ENCODE data around the gene UGT2B10. TPM values are rescaled to one million over a fixed set of nuclear protein-coding genes. Genes with fewer than 3 reads are reported as not detected.

UGT2B10 gene
- total and polyA plus RNA-seq, 2 of the 8 experiments (the other 6 are each of a cell fraction or from before 2014, with no cell fraction given): not detected

DNA sequence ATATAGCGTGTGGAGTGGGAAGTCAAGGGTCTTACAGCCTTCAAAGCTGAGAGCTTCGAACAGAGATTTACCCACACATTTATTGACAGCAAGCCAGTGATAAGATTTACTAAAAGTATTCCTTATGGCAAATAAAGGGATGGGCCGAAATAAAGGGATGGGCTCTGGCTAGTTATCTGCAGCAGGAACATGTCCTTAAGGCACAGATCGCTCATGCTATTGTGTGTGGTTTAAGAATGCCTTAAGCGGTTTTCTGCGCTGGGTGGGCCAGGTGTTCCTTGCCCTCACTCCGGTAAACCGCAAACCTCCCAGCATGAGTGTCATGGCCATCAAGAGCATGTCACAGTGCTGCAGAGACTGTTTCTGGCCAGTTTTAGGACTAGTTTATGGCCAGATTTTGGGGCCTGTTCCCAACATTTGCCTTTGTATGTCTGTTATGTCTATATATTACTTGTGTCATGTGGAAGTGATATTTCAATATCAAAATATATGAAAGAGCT is 53.5 kb downstream of the UGT2B10 start:
- Histone ChIP-seq H4K8ac (ENCODE audit: extremely low read depth, insufficient read depth, low read length) (no peak overlapping the region; the same call in 1 of the 2 replicates), H3K18ac (ENCODE audit: extremely low read depth, low read length) (no peak overlapping the region), H2BK20ac (ENCODE audit: low read length) (no peak overlapping the region), H3K4ac (replicated peaks; ENCODE audit: insufficient read length, low read depth, low read length) (no peak overlapping the region), H3K4me2 (ENCODE audit: insufficient read depth in 1 of 2, low read depth in 2 of 2, low read length in 2 of 2) (no peak overlapping the region), H3K14ac (ENCODE audit: insufficient read length) (no peak overlapping the region), H3K27me3 (replicated peaks in 1 of 4; ENCODE audit: control insufficient read depth in 3 of 4, extremely low read depth in 1 of 4, insufficient read depth in 3 of 4, low read length in 3 of 4) (no peaks in the 10 kb centered on the region), H3K56ac (replicated peaks; ENCODE audit: insufficient read length, low read depth, low read length) (no peak overlapping the region), H3K79me2 (ENCODE audit: control insufficient read depth in 1 of 2, insufficient read depth in 2 of 2, low read length in 2 of 2) (no peaks in the 10 kb centered on the region), H2BK15ac (ENCODE audit: low read length) (no peak overlapping the region), H3K27ac (ENCODE audit: low read depth, low read length) (no peak overlapping the region), H3K79me1 (ENCODE audit: low read depth, low read length) (no peaks in the 10 kb centered on the region), H4K91ac (replicated peaks; ENCODE audit: insufficient read length, low read length) (no peak overlapping the region), H4K20me1 (replicated peaks in 1 of 2; ENCODE audit: control insufficient read depth in 1 of 2, insufficient read depth in 2 of 2, low read length in 2 of 2) (no peaks in the 10 kb centered on the region), H3K23ac (ENCODE audit: insufficient read length) (no peak overlapping the region), H2AFZ (ENCODE audit: low read length) (no peak overlapping the region), H2AK5ac (ENCODE audit: low read depth, low read length) (no peak overlapping the region), H3K36me3 (ENCODE audit: control insufficient read depth in 2 of 4, insufficient read depth in 4 of 4, low read length in 3 of 4) (no peaks in the 10 kb centered on the region), H2BK120ac (replicated peaks; ENCODE audit: low read depth, low read length) (no peak overlapping the region), H2BK12ac (ENCODE audit: low read depth, low read length) (no peak overlapping the region), H4K5ac (ENCODE audit: insufficient read length, low read depth, low read length) (no peak overlapping the region), H3K4me3 (ENCODE audit: extremely low read depth in 1 of 4, insufficient read depth in 2 of 4, low read depth in 3 of 4, low read length in 4 of 4) (no peak overlapping the region), H3K9me3 (ENCODE audit: insufficient read depth in 2 of 2, low read depth in 1 of 2, low read length in 1 of 2) (no peaks in the 10 kb centered on the region; a peak in 1 of 4 replicates), H3K4me1 (replicated peaks in 1 of 4; ENCODE audit: control insufficient read depth in 3 of 4, insufficient read depth in 4 of 4, low read length in 3 of 4) (no peaks in the 10 kb centered on the region), H3K9ac (replicated peaks in 1 of 4; ENCODE audit: extremely low read depth in 1 of 4, low read depth in 3 of 4, low read length in 3 of 4) (no peak overlapping the region), H2BK5ac (ENCODE audit: low read depth, low read length) (no peak overlapping the region), H3K23me2 (ENCODE audit: low read depth, low read length) (no peaks in the 10 kb centered on the region; the same call in 1 of the 2 replicates)
- no peak for DNase-seq (ENCODE audit: low read depth in 1 of 2, low spot score in 2 of 2)
- CTCF ChIA-PET (ENCODE audit: partially characterized antibody): no interaction called here
- POLR2A ChIA-PET (ENCODE audit: partially characterized antibody): no interaction called here
- no peak for FAIRE-seq
- 95% methylated on average over 8 of the region's 8 CpGs; no CpG with 5 or more reads in 1 of the 2 experiments for WGBS, 2 experiments (ENCODE audit: extremely low coverage in 1 of 2, insufficient coverage in 1 of 2, insufficient read length in 1 of 2, insufficient replicate concordance in 2 of 2, low coverage in 1 of 2, low lambda C conversion rate in 2 of 2, missing lambda C conversion rate in 1 of 2)
- TF ChIP-seq TAF7 (optimal IDR thresholded peaks at IDR 0.05; ENCODE audit: borderline replicate concordance, low read depth, low read length): no peak
- TF ChIP-seq CEBPB (IDR thresholded peaks at IDR 0.05; ENCODE audit: low read depth, low read length): no peak
- TF ChIP-seq SAP30 (IDR thresholded peaks at IDR 0.05; ENCODE audit: insufficient read depth, insufficient replicate concordance, low read length): no peak
- TF ChIP-seq, protein P1, sequence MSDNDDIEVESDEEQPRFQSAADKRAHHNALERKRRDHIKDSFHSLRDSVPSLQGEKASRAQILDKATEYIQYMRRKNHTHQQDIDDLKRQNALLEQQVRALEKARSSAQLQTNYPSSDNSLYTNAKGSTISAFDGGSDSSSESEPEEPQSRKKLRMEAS (IDR thresholded peaks at IDR 0.05): no peak
- TF ChIP-seq RFX5 (IDR thresholded peaks at IDR 0.05; ENCODE audit: borderline replicate concordance, low read depth, low read length): no peak
- TF ChIP-seq TBP (IDR thresholded peaks at IDR 0.05; ENCODE audit: low read depth, low read length): no peak
- TF ChIP-seq MAFK (IDR thresholded peaks at IDR 0.05; ENCODE audit: low read depth, low read length): no peak
- no peak for TF ChIP-seq TEAD4 (IDR thresholded peaks at IDR 0.05; ENCODE audit: low read depth, low read length)
- TF ChIP-seq RNF2 (IDR thresholded peaks at IDR 0.05; ENCODE audit: borderline replicate concordance, low read depth, low read length, missing control alignments, poor library complexity, severe bottlenecking): no peak
- no peak for TF ChIP-seq ASH2L (IDR thresholded peaks at IDR 0.05; ENCODE audit: low read length)
- no peak for TF ChIP-seq FOSL1 (IDR thresholded peaks at IDR 0.05; ENCODE audit: insufficient read depth, low read depth, low read length)
- TF ChIP-seq SP4 (IDR thresholded peaks at IDR 0.05; ENCODE audit: low read length): no peak
- no peak for TF ChIP-seq ZNF274 (IDR thresholded peaks at IDR 0.05; ENCODE audit: borderline replicate concordance, extremely low read depth, low read length)
- no peak for TF ChIP-seq JUND (IDR thresholded peaks at IDR 0.05; ENCODE audit: low read length)
- no peak for TF ChIP-seq RBBP5 (IDR thresholded peaks at IDR 0.05; ENCODE audit: borderline replicate concordance, low read depth, low read length)

All from H1 (cell line).